AG08395 (cell line): ENCODE measurements around the gene RNF115.
A peak's percentile ranks its signal among the peaks of the same experiment; 100 is the strongest.
"Not testable (repeated sequence)": the region's sequence is repeated elsewhere in the genome, so short reads cannot be mapped to it uniquely, and the experiment has no call there.

ENCODE experiments used
- DNase-seq: peaks from one replicate; pipeline ENCODE4 v3.0.0; 2012; ENCODE audit warnings: mixed read lengths, low spot score

The RNF115 gene

DNA sequence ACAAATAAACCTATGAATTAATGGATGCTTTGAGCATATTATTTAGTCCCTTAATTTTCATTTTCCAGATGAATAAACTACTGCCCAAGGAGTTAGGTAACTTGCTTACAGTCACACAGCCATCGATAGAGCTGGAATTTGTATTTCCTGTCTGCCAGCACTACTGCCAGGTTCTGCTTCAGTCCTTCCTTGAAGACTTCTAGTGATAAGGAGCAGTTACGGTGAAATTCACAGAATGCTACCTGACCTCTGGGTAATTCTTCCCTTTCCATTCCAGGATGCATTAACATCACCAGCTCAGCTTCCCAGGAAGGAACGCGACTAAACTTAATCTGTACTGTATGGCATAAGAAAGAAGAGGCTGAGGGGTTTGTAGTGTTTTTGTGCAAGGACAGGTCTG lies 93.4 kb downstream of the RNF115 start:
- no peak for DNase-seq

GRCh38 chr1:145729666-145730436 lies 94.0 kb downstream of the RNF115 start:
- peak; percentile 46 for DNase-seq

GRCh38 chr1:145729196-145729595 lies 94.7 kb downstream of the RNF115 start:
- DNase-seq: no peak

GRCh38 chr1:145726193-145726592 lies 97.7 kb downstream of the RNF115 start:
- DNase-seq: not testable (repeated sequence)

GRCh38 chr1:145720878-145721671 lies 102.8 kb downstream of the RNF115 start:
- peak; percentile 77 for DNase-seq

DNA sequence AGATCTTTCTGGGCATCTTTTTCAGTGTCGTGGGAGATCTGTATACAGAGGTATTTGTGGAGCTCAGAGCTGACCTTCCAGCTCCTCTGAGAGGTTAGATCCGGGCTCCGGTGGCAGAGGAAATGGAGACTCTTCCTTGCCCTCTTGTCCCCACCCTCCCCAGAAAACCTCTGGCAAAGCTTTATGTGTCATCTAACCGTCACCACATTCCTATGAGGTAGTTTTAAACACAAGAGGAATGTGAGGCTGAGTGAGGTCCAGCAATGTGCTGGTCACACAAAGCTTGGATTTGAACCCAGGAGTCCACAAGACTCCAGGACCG lies 103.4 kb downstream of the RNF115 start:
- peak; percentile 66 for DNase-seq

- no peak for DNase-seq
These were observed 104.4 kb downstream of the RNF115 start, which contains the start of gene CD160 for GRCh38 chr1:145719230-145720079. TSS of gene CD160 (plus strand) at chr1:145719499. CDS start at chr1:145728328, 8,829 bp downstream.

- DNase-seq: not testable (repeated sequence)
These were observed 105.4 kb downstream of the RNF115 start for GRCh38 chr1:145718465-145718864.

- no peak for DNase-seq
These were observed 106.1 kb downstream of the RNF115 start for GRCh38 chr1:145717833-145718232.

DNA sequence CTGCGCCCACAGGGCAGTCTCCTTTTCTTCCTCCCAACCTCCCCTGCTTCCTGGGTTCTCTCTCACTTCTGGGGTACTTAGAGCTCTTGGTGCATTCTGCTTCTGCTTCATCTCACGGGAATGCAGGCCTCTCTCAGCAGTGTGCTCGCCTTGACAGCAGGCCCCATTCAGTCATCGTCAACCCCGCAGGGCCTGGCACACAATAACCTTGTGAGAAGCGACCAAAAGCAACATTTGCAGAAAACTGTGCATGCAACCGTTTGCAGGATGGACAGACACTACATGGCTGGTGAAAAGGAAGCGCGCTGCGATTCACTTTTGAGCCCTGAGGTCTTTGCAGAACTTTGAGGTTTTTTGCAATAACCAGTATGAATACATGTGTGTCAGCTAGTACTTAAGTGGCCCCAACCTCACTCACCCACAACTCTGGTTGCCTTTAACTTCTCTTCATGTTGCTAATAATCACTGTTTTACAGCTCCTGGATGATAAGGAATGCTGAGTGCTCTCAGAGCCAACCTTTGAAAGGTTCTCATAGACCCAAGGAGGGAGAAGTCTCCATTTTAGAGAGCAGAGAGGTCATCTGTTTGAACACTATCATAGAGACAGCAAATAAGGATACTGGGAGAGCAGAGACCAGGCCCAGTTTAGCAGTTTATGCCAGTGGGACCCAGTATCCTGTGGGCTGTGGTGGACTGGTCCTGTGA lies 107.1 kb downstream of the RNF115 start:
- DNase-seq: no peak

- DNase-seq: no peak
These were observed 109.3 kb downstream of the RNF115 start for GRCh38 chr1:145714524-145715111.

DNA sequence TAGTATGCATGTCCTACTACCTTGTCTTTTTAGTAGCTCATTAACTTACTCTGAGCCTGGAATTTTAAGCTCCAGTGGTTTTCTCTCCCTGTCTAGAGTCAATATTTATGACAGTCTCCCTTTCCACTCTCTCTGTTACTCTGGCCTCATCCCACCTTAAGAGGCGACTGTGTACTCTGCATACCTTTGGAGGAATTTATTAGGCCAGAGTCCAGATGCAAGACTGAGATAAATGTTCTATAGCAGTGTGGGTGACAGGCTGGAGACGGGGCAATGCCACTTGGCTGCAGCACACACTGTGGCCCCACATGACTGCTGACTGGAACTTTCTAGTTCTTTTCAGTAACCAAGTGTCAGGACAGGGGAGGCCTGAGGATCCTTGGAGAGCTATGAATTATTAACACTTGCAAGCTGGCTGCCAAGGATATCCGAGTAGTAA lies 112.7 kb downstream of the RNF115 start:
- DNase-seq: no peak

DNA sequence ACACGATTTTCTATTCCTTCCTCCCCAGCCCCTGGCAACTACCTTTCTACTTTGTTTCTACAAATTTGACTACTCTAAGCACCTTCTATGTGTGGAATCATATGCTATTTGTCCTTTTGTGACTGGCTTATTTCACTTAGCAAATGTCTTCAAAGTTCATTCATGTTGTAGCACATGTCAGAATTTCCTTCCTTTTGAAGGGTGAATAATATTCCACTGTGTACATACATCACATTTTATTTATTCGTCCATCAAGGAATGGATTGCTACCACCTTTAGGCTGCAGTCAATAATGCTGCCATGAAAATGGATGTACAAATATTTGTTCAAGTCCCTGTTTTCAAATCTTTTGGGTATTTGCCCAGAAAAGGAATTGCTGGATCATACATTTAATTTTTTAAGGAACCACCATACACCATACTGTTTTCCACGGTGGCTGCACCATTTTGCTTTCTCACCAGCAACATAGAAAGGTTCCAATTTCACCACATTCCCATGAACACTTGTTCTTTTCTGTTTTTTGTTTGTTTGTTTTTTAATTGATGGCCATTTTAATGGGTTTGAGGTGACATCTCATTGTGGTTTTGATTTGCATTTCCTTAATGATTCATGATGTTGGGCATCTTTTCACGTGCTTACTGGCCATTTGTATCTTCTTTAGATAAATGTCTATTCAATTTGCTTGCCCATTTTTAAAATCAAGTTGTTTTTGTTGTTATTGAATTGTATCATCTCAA lies 113.4 kb downstream of the RNF115 start:
- no peak for DNase-seq

DNA sequence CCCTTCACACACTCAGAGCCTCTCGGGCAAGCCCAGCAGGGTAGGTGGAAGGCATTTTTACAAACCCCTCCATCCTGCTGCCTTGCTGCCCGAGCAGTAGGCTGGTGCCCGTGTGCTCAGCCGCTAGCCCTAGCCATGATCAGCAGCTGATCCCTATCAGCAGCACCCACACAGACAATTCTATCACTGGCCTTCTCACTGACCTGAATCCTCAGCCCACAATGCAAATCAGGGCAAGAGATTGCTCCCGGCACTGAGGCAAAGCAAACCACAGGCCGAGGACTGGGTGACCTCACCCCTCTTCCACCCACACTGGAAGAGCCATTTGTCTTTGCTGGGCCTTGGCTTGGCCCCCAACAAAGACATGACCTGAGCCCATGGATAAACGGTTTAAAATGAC lies 115.8 kb downstream of the RNF115 start:
- no peak for DNase-seq

GRCh38 chr1:145707183-145707867 lies 116.6 kb downstream of the RNF115 start, which contains the start of gene PDZK1:
TSS of gene PDZK1 (minus strand) at chr1:145707368. CDS start at chr1:145688021, 19,347 bp downstream.
- DNase-seq: no peak

GRCh38 chr1:145706086-145706664 lies 117.7 kb downstream of the RNF115 start:
- peak; percentile 43 for DNase-seq

GRCh38 chr1:145705622-145706021 lies 118.3 kb downstream of the RNF115 start:
- DNase-seq: no peak

GRCh38 chr1:145702826-145703225 lies 121.1 kb downstream of the RNF115 start:
- no peak for DNase-seq

DNA sequence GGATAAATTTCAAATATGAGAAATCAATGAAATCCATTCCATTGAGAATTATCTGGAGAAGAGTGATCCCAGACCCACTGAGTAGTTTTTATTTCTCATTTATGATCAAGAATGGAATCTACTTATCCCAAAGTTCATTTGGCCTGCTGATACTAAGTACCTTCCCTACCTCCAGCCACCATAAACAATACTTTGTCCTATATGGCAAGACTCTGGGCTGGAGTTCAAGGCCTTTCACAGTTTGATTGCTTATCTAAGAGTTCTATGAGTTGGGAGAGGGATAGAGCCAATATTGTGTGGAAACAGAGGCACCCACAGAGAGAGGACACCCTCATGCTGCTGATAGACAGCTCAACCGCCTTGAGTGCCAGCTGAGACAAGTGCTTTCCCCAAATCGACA lies 121.8 kb downstream of the RNF115 start:
- no peak for DNase-seq
